Panc1 (cell line): ENCODE measurements around the gene CLK3. TPM values are rescaled to one million over a fixed set of nuclear protein-coding genes. Genes with fewer than 3 reads are reported as not detected.

Experiments
- ATAC-seq: fragments of 200-7000 bp; cut with Tn5 transposase; 2 replicates; pipeline ENCODE4 v1.9.1; 2020; ENCODE audit warnings: mild to moderate bottlenecking, moderate library complexity
- BruUV-seq: library from RNA; stranded (reverse); fragments of 400-500 nt; replicated peaks from 2 replicates; lab custom pipeline; 2021; lab: Mats Ljungman, UMichigan
- CTCF ChIA-PET: fragments of 300-600 bp; sonication (Branson Sonifier 250); formaldehyde crosslinking; loops from one replicate; lab custom pipeline; 2022; ENCODE audit warnings: antibody characterized with exemption; lab: Charles Lee
- POLR2A ChIA-PET: fragments of 300-600 bp; sonication (Branson Sonifier 250); formaldehyde crosslinking; loops from one replicate; lab custom pipeline; 2022; ENCODE audit warnings: antibody characterized with exemption; lab: Charles Lee
- DNase-seq: peaks from one replicate; pipeline ENCODE4 v3.0.0-alpha.2; 2010; ENCODE audit warnings: low read depth, low spot score
- H3K27ac ChIP-seq: 2 replicates; pipeline ENCODE4 v1.5.1; 2011; ENCODE audit warnings: mild to moderate bottlenecking, low read length, inconsistent platforms
- H3K27me3 ChIP-seq: fragments of 200-500 bp; sonication (Bioruptor generic); 2 replicates; pipeline ENCODE4 v1.6.0; 2014; ENCODE audit warnings: low read length, inconsistent platforms; ENCODE audit not compliant: control insufficient read depth, insufficient read depth
- H3K36me3 ChIP-seq: fragments of 200-500 bp; sonication (Bioruptor generic); 2 replicates; pipeline ENCODE4 v1.5.1; 2014; ENCODE audit warnings: inconsistent platforms, mild to moderate bottlenecking, low read length, moderate library complexity; ENCODE audit not compliant: control insufficient read depth, insufficient read depth
- H3K4me1 ChIP-seq: 2 replicates; pipeline ENCODE4 v1.5.1; 2011; ENCODE audit warnings: inconsistent platforms, mild to moderate bottlenecking, low read length, moderate library complexity; ENCODE audit not compliant: control insufficient read depth, insufficient read depth
- H3K4me3 ChIP-seq, 2 experiments: 2 replicates each; pipeline ENCODE4 v1.5.1; 2011 to 2012; ENCODE audit warnings: low read depth in 2 of 2, low read length in 2 of 2, mild to moderate bottlenecking in 2 of 2, inconsistent platforms in 1 of 2, moderate library complexity in 1 of 2
- H3K9me3 ChIP-seq: fragments of 200-500 bp; sonication (Bioruptor generic); 2 replicates; pipeline ENCODE4 v1.5.1; 2014; ENCODE audit warnings: low read depth, mild to moderate bottlenecking, inconsistent platforms, low read length, moderate library complexity; ENCODE audit not compliant: control insufficient read depth, insufficient read depth
- POLR2AphosphoS5 ChIP-seq: IDR thresholded peaks from 2 replicates; pipeline ENCODE4 v1.6.1; 2012; ENCODE audit warnings: mild to moderate bottlenecking, low read depth, low read length, moderate library complexity
- REST ChIP-seq, 2 experiments: IDR thresholded peaks; 2 replicates each; pipeline ENCODE4 v1.6.1; 2011 to 2012; ENCODE audit warnings: low read depth in 2 of 2, control low read depth in 1 of 2, low read length in 1 of 2, mild to moderate bottlenecking in 1 of 2, moderate library complexity in 1 of 2; ENCODE audit not compliant: insufficient read depth in 1 of 2
- SIN3A ChIP-seq: IDR thresholded peaks from 2 replicates; pipeline ENCODE4 v1.6.1; 2012; ENCODE audit warnings: low read depth, mild to moderate bottlenecking, low read length, moderate library complexity, borderline replicate concordance; ENCODE audit not compliant: insufficient read depth
- TCF7L2 ChIP-seq: IDR thresholded peaks from 2 replicates; pipeline ENCODE4 v1.6.1; 2011; ENCODE audit warnings: mild to moderate bottlenecking, low read depth, low read length, inconsistent platforms
- in situ Hi-C: cut with HindIII; loops from 2 replicates; pipeline ENCODE4 v1.10.0; 2016; ENCODE audit warnings: low sequenced_read_pairs, low pct_unique_long_range_greater_than_20kb
- intact Hi-C: fragments of 100-400 bp; cut with micrococcal nuclease; formaldehyde crosslinking; loops from one replicate; pipeline ENCODE4 v1.10.0; 2022; ENCODE audit not compliant: unreplicated experiment
- total RNA-seq: library from RNA; stranded (reverse); gene quantifications from one replicate; pipeline ENCODE4 v1.2.1, GENCODE V29; 2021; ENCODE audit not compliant: unreplicated experiment
- TF ChIP-seq, protein P1 (sequence below): fragments of 450-650 bp; IDR thresholded peaks from 2 replicates; pipeline ENCODE4 v1.5.1; 2017; ENCODE audit warnings: mild to moderate bottlenecking

CLK3 gene
- total RNA-seq, 1 experiment from 2014 or later = 69.8 TPM

GRCh38 chr15:74580538-74581350, 34.9 kb upstream of the CLK3 start:
- in situ Hi-C loops (no loop called here), intact Hi-C loops (no loop called here)
- DNase-seq = no peak
- Histone ChIP-seq H3K9me3 (no peaks in the 10 kb centered on the region), H3K27me3 (no peaks in the 10 kb centered on the region), H3K4me3 (no peak overlapping the region), H3K27ac (no peak overlapping the region), H3K4me1 (no peaks in the 10 kb centered on the region; the same call in 1 of the 2 replicates), H3K36me3 (peaks cover 5% of the 10 kb centered on the region)
- ChIA-PET CTCF (no interaction called here), POLR2A (interaction anchor here (0.6 kb wide), 1 partner anchor 378 kb away, joined by 3 read pairs; the partner anchor contains the start of gene STRA6)
- no peak for ATAC-seq
- BruUV-seq = no TSS peak
- no peak for TF ChIP-seq TCF7L2
- no peak for TF ChIP-seq REST (IDR thresholded peaks at IDR 0.05; ENCODE audit: insufficient read depth in 1 of 2, low read depth in 2 of 2, low read length in 1 of 2)
- TF ChIP-seq, protein P1, sequence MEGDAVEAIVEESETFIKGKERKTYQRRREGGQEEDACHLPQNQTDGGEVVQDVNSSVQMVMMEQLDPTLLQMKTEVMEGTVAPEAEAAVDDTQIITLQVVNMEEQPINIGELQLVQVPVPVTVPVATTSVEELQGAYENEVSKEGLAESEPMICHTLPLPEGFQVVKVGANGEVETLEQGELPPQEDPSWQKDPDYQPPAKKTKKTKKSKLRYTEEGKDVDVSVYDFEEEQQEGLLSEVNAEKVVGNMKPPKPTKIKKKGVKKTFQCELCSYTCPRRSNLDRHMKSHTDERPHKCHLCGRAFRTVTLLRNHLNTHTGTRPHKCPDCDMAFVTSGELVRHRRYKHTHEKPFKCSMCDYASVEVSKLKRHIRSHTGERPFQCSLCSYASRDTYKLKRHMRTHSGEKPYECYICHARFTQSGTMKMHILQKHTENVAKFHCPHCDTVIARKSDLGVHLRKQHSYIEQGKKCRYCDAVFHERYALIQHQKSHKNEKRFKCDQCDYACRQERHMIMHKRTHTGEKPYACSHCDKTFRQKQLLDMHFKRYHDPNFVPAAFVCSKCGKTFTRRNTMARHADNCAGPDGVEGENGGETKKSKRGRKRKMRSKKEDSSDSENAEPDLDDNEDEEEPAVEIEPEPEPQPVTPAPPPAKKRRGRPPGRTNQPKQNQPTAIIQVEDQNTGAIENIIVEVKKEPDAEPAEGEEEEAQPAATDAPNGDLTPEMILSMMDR = no peak
- TF ChIP-seq POLR2AphosphoS5 = no peak
- TF ChIP-seq SIN3A = no peak

- intact Hi-C loops (no loop called here), in situ Hi-C loops (no loop called here)
- H3K4me1 ChIP-seq = no peaks in the 10 kb centered on the region; the same call in 1 of the 2 replicates
- no TSS peak for BruUV-seq
- H3K27ac ChIP-seq = no peak overlapping the region
- H3K27me3 ChIP-seq = no peaks in the 10 kb centered on the region
- TF ChIP-seq TCF7L2 (no peak), POLR2AphosphoS5 (no peak), SIN3A (no peak), REST (IDR thresholded peaks at IDR 0.05; ENCODE audit: insufficient read depth in 1 of 2, low read depth in 2 of 2, low read length in 1 of 2) (no peak)
- TF ChIP-seq, protein P1 = no peak
- ATAC-seq = no peak
- DNase-seq = no peak
- POLR2A ChIA-PET = interaction anchor here (0.7 kb wide), 1 partner anchor 74 kb away, joined by 6 read pairs; no protein-coding TSS in a partner anchor
- H3K4me3 ChIP-seq = no peak overlapping the region
- H3K9me3 ChIP-seq = no peaks in the 10 kb centered on the region
- H3K36me3 ChIP-seq = peaks cover 5% of the 10 kb centered on the region
- CTCF ChIA-PET = interaction anchor here (0.7 kb wide), 1 partner anchor 532 kb away, joined by 3 read pairs; no protein-coding TSS in a partner anchor
These were observed 31.4 kb upstream of the CLK3 start for GRCh38 chr15:74584204-74584603.
